GM18502 (cell line): Measurements from ENCODE around the gene DOP1A.

Source experiments
- ATAC-seq: cut with Tn5 transposase; IDR thresholded peaks from one replicate; pipeline ENCODE4 v1.9.1; 2021; ENCODE audit warnings: mild to moderate bottlenecking; ENCODE audit not compliant: unreplicated experiment, poor library complexity

DOP1A gene

GRCh38 chr6:83067448-83068439 is at the start of gene DOP1A:
Gene DOP1A, plus strand, starts transcription at chr6:83067671. Its CDS starts 29,307 bp downstream, at chr6:83096978.
- ATAC-seq = peak; percentile 83

- no peak for ATAC-seq
These were observed 47.7 kb upstream of the DOP1A start for GRCh38 chr6:83019741-83020140.

GRCh38 chr6:83031689-83032088 is 35.8 kb upstream of the DOP1A start:
- no peak for ATAC-seq

GRCh38 chr6:83038246-83038645 is 29.2 kb upstream of the DOP1A start:
- no peak for ATAC-seq

- no peak for ATAC-seq
These were observed 24.9 kb upstream of the DOP1A start for GRCh38 chr6:83042467-83043053.

GRCh38 chr6:83044091-83044768 is 23.2 kb upstream of the DOP1A start:
- ATAC-seq = no peak

GRCh38 chr6:83047065-83047754 is 20.3 kb upstream of the DOP1A start:
- no peak for ATAC-seq

GRCh38 chr6:83051377-83052172 is 15.9 kb upstream of the DOP1A start:
- ATAC-seq = no peak

GRCh38 chr6:83053678-83054077 is 13.8 kb upstream of the DOP1A start:
- no peak for ATAC-seq

GRCh38 chr6:83055366-83055964 is 12.0 kb upstream of the DOP1A start:
- peak; percentile 72 for ATAC-seq

GRCh38 chr6:83057705-83058321 is 9.7 kb upstream of the DOP1A start:
- ATAC-seq = peak; percentile 85

GRCh38 chr6:83061190-83061589 is 6.3 kb upstream of the DOP1A start:
- no peak for ATAC-seq

GRCh38 chr6:83062225-83062624 is 5.2 kb upstream of the DOP1A start:
- ATAC-seq = no peak

GRCh38 chr6:83065511-83066192 is 1.8 kb upstream of the DOP1A start, which contains the start of gene UBE3D:
Gene UBE3D, minus strand, starts transcription at chr6:83065841. Its CDS starts 123 bp downstream, at chr6:83065718.
- ATAC-seq = peak; percentile 69

GRCh38 chr6:83068616-83069015 is 1.1 kb downstream of the DOP1A start:
- ATAC-seq = no peak

GRCh38 chr6:83069633-83070032 is 2.2 kb downstream of the DOP1A start:
- ATAC-seq = no peak

GRCh38 chr6:83071023-83071422 is 3.6 kb downstream of the DOP1A start:
- ATAC-seq = peak; percentile 62

- no peak for ATAC-seq
These were observed 4.2 kb downstream of the DOP1A start for GRCh38 chr6:83071707-83072106.
